Renal cortex interstitium (tissue), 11 donors: ENCODE measurements around the gene CFAP68. TPM values are rescaled to one million over a fixed set of nuclear protein-coding genes. Genes with fewer than 3 reads are reported as not detected.

Experiments
- DNase-seq, 11 donors: peaks; one replicate each; pipeline ENCODE4 v3.0.0-alpha.2; 2013; ENCODE audit warnings: low read depth in 9 of 11, low spot score in 4 of 11; ENCODE audit errors: extremely low read depth in 1 of 11
- polyA plus RNA-seq, 3 donors: library from polyadenylated mRNA; unstranded; fragments of 120-200 nt; gene quantifications; one replicate each; pipeline ENCODE4 v1.2.1, GENCODE V29; 2013; ENCODE audit not compliant: insufficient read length in 3 of 3

CFAP68 gene
- polyA plus RNA-seq, 3 donors: 41.1 to 55.6 (median 41.5) TPM

- no peak for DNase-seq
Measured at GRCh38 chr11:111910676-111911562, 31.6 kb downstream of the CFAP68 start.

- peak in 4 of 11 donors; percentile 47 to 69 (median 58) for DNase-seq
Measured at GRCh38 chr11:111911563-111912401, 32.4 kb downstream of the CFAP68 start, which contains the start of gene CRYAB. Gene CRYAB, minus strand, starts transcription at chr11:111911770. Its CDS starts 46 bp downstream, at chr11:111911724.

- no peak for DNase-seq
Measured at GRCh38 chr11:111912535-111912934, 33.2 kb downstream of the CFAP68 start, which contains the start of gene HSPB2. Gene HSPB2, plus strand, starts transcription at chr11:111912734. Its CDS starts 96 bp downstream, at chr11:111912830.

GRCh38 chr11:111913031-111913861, 33.9 kb downstream of the CFAP68 start:
- DNase-seq: no peak

- peak in 1 of 11 donors; percentile 70 for DNase-seq
Measured at GRCh38 chr11:111913997-111914396, 34.7 kb downstream of the CFAP68 start.

GRCh38 chr11:111916768-111917167, 37.4 kb downstream of the CFAP68 start:
- DNase-seq: no peak

- DNase-seq: no peak
Measured at GRCh38 chr11:111917312-111917711, 38.0 kb downstream of the CFAP68 start.

- no peak for DNase-seq
Measured at GRCh38 chr11:111917788-111918187, 38.4 kb downstream of the CFAP68 start.

GRCh38 chr11:111918390-111919256, 39.3 kb downstream of the CFAP68 start, which contains the start of gene C11orf52:
Gene C11orf52, plus strand, starts transcription at chr11:111918913. Its CDS starts 60 bp downstream, at chr11:111918973.
- peak in 10 of 11 donors; percentile 71 to 90 (median 81) for DNase-seq

GRCh38 chr11:111920908-111921307, 41.6 kb downstream of the CFAP68 start:
- DNase-seq: no peak

- no peak for DNase-seq
Measured at GRCh38 chr11:111921541-111922230, 42.3 kb downstream of the CFAP68 start.

- DNase-seq: no peak
Measured at GRCh38 chr11:111922803-111923202, 43.5 kb downstream of the CFAP68 start.

- no peak for DNase-seq
Measured at GRCh38 chr11:111923351-111923788, 44.0 kb downstream of the CFAP68 start.

GRCh38 chr11:111923951-111924350, 44.6 kb downstream of the CFAP68 start:
- no peak for DNase-seq

GRCh38 chr11:111925953-111926352, 46.6 kb downstream of the CFAP68 start:
- no peak for DNase-seq

- peak; percentile 89 to 97 (median 94) for DNase-seq
Measured at GRCh38 chr11:111926505-111927391, 47.4 kb downstream of the CFAP68 start.
